ENCODE results near the gene CDH13.

CDH13 gene

DNA sequence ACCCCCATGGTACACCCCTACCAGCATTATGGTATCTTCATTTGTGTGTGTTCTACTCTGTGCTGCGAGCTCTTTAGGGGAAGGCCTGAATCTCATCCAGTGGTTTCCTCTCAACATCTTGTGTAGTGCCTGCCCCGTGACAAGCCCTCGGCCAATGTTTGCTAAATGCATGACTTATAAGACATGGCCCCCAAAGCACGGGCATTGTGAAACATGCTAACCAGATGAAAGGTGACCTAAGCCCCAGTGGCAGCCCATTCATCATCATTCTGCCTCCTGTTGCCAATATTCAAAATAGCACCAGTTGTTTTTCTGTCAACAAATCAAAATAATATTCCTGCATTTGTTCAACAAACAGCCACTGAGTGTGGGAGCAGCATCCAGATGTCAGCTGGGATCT, 1072.2 kb downstream of the CDH13 start:
- 90 to 92% methylated on average over 3 to 4 of the region's 4 CpGs for WGBS, 2 experiments (ENCODE audit: insufficient coverage in 2 of 2)
- Histone ChIP-seq H3K4me3 (ENCODE audit: extremely low read depth, insufficient read depth, low read length, poor library complexity, severe bottlenecking) (no peak overlapping the region), H3K36me3 (ENCODE audit: control insufficient read depth, insufficient read depth, low read length) (no peaks in the 10 kb centered on the region), H3K27ac (ENCODE audit: low read depth, low read length, severe bottlenecking) (no peak overlapping the region), H3K4me1 (ENCODE audit: control insufficient read depth, insufficient read depth, low read length, poor library complexity, severe bottlenecking) (no peaks in the 10 kb centered on the region), H3K9me3 (ENCODE audit: control insufficient read depth, low read length) (no peaks in the 10 kb centered on the region)

DNA sequence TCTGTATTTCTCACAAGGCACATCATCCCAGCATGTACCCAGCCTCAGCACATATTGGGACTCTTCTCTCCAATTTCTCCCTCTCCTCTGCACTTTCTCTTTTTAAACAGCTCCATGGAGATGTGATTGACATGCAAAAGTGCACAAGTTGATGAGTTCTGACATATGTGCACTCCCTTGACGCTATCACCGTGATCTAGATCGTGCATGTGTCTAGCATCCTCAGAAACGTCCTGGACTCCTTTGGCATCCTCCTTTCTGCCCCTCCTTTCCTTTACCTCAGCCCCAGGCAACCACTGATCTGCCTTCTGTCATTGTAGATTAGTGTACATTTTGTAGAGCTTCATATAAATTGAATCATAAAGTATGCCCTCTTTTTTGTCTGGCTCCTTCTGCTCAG, 1073.0 kb downstream of the CDH13 start:
- Histone ChIP-seq H3K27ac (ENCODE audit: low read depth, low read length, severe bottlenecking) (no peak overlapping the region), H3K36me3 (ENCODE audit: control insufficient read depth, insufficient read depth, low read length) (no peaks in the 10 kb centered on the region), H3K4me1 (ENCODE audit: control insufficient read depth, insufficient read depth, low read length, poor library complexity, severe bottlenecking) (no peaks in the 10 kb centered on the region), H3K9me3 (ENCODE audit: control insufficient read depth, low read length) (no peaks in the 10 kb centered on the region), H3K4me3 (ENCODE audit: extremely low read depth, insufficient read depth, low read length, poor library complexity, severe bottlenecking) (no peak overlapping the region)
- WGBS, 2 experiments (ENCODE audit: insufficient coverage in 2 of 2): 71 to 93% methylated on average over 3 to 4 of the region's 4 CpGs

DNA sequence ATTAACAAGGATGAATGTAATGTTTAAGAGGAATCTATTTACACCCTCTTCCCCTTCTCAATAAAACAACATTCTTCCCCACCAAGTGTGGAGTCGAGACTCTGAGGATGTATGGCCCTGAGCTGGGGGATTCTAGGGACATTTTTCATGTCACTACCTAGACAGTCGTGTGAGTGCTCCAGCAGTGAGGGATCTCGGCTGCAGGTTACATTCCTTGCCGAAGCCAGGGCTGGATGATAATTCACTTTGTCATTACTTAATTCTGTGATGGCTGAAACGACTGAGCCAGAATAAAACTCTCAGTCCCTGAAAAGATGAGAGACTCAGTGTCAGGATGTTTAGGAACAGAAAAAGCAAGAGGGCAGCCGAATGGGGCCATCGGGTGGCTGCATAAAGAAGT, 1074.1 kb downstream of the CDH13 start:
- WGBS, 2 experiments (ENCODE audit: insufficient coverage in 2 of 2): 88 to 95% methylated on average over 5 to 6 of the region's 7 CpGs
- no peak overlapping the region for H3K27ac ChIP-seq (ENCODE audit: low read depth, low read length, severe bottlenecking)

DNA sequence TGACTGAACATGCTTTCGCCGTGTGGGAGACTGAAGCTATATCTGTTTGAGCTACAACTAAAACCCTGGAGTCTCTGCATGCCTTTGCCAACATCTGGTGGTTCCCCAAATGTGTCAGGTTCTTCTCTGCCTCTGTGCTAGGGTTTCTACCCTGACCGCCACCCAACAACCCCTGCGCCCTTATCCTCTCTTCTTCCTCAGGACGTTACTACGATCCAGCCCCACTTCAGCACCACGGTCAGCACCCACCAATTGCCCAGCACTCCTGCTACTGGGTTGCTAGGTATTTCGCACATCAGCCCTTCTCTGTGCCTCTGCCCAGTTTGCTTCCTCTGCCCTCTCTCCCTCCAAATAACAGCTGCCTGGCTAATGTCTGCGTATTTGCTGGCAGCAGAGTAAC, 1074.7 kb downstream of the CDH13 start:
- no peak overlapping the region for H3K27ac ChIP-seq (ENCODE audit: low read depth, low read length, severe bottlenecking)

More for the DNA sequence above, 1074.1 kb downstream of the CDH13 start:
- Histone ChIP-seq H3K4me1 (ENCODE audit: control insufficient read depth, insufficient read depth, low read length, poor library complexity, severe bottlenecking) (no peaks in the 10 kb centered on the region), H3K9me3 (ENCODE audit: control insufficient read depth, low read length) (no peaks in the 10 kb centered on the region), H3K36me3 (ENCODE audit: control insufficient read depth, insufficient read depth, low read length) (no peaks in the 10 kb centered on the region), H3K4me3 (ENCODE audit: extremely low read depth, insufficient read depth, low read length, poor library complexity, severe bottlenecking) (no peak overlapping the region)

DNA sequence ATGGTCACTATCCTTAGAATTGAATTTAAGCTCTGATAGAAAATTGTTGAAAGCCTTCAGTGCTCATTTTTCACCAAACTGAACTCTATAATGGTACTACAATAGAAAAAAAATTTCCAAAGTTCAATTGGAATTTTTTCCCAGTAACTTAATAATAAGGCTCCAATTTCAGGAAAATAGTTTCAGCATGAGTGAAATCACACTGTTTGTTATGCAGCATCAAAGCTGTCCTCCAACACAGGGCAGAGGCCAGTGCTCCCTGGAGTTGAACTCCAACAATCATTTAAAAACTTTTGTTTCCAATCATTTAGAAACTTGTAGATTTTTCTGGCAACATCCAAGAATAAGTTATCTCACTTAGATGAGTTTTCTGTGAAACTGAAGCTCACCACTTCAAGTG, 1077.9 kb downstream of the CDH13 start:
- Histone ChIP-seq H3K4me1 (ENCODE audit: control insufficient read depth, insufficient read depth, low read length, poor library complexity, severe bottlenecking) (no peaks in the 10 kb centered on the region), H3K27ac (ENCODE audit: low read depth, low read length, severe bottlenecking) (no peak overlapping the region), H3K9me3 (ENCODE audit: control insufficient read depth, low read length) (no peaks in the 10 kb centered on the region), H3K36me3 (ENCODE audit: control insufficient read depth, insufficient read depth, low read length) (no peaks in the 10 kb centered on the region), H3K4me3 (ENCODE audit: extremely low read depth, insufficient read depth, low read length, poor library complexity, severe bottlenecking) (no peak overlapping the region)

More for the DNA sequence above, 1074.7 kb downstream of the CDH13 start:
- Histone ChIP-seq H3K4me1 (ENCODE audit: control insufficient read depth, insufficient read depth, low read length, poor library complexity, severe bottlenecking) (no peaks in the 10 kb centered on the region), H3K4me3 (ENCODE audit: extremely low read depth, insufficient read depth, low read length, poor library complexity, severe bottlenecking) (no peak overlapping the region), H3K36me3 (ENCODE audit: control insufficient read depth, insufficient read depth, low read length) (no peaks in the 10 kb centered on the region), H3K9me3 (ENCODE audit: control insufficient read depth, low read length) (no peaks in the 10 kb centered on the region)
- WGBS, 2 experiments (ENCODE audit: insufficient coverage in 2 of 2): 42 to 52% methylated on average over 8 of the region's 9 CpGs

DNA sequence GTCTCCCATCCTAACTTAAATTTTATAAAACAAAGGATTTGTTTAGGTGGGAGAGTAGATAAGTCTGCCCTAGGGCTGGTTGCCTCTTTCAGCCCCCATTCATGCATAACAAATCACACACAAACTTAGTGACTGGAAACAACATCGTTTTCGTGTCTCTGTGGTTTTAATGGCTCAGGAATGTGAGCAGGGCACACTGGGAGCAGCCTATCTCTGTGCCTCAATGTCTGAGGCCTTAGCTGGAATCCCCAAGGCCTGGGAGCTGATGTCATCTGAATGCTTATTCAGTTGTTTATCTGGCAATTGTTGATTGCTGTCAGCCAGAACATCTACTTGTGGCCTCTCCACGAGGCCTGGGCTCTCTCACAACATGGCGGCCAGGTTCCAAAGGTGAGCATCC, 1079.1 kb downstream of the CDH13 start:
- Histone ChIP-seq H3K4me3 (ENCODE audit: extremely low read depth, insufficient read depth, low read length, poor library complexity, severe bottlenecking) (no peak overlapping the region), H3K9me3 (ENCODE audit: control insufficient read depth, low read length) (no peaks in the 10 kb centered on the region), H3K4me1 (ENCODE audit: control insufficient read depth, insufficient read depth, low read length, poor library complexity, severe bottlenecking) (no peaks in the 10 kb centered on the region), H3K36me3 (ENCODE audit: control insufficient read depth, insufficient read depth, low read length) (no peaks in the 10 kb centered on the region), H3K27ac (ENCODE audit: low read depth, low read length, severe bottlenecking) (no peak overlapping the region)
- WGBS, 2 experiments (ENCODE audit: insufficient coverage in 2 of 2): 80 to 91% methylated on average over 3 to 4 of the region's 4 CpGs

DNA sequence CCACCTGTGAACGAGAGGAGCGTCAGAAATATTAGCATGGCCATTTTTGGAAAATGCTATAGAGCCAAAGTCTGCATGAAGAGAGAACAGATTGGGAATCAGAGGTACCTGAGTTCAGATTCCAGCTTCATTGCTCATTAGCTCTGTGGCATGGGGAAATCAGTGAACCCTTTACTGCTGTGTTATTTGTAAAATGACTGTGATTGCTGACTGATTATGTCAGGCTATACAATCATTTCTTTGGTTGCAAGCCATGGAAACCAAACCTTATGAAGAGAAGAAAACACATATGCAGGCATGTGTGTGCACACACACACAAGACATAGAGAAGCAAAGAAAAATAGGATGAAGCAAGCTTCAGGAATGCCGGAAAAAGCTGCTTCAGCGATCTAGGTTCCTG, 1079.6 kb downstream of the CDH13 start:
- no peaks in the 10 kb centered on the region for H3K9me3 ChIP-seq (ENCODE audit: control insufficient read depth, low read length)
- H3K27ac ChIP-seq (ENCODE audit: low read depth, low read length, severe bottlenecking): no peak overlapping the region
- no peaks in the 10 kb centered on the region for H3K36me3 ChIP-seq (ENCODE audit: control insufficient read depth, insufficient read depth, low read length)
- no peaks in the 10 kb centered on the region for H3K4me1 ChIP-seq (ENCODE audit: control insufficient read depth, insufficient read depth, low read length, poor library complexity, severe bottlenecking)
- no peak overlapping the region for H3K4me3 ChIP-seq (ENCODE audit: extremely low read depth, insufficient read depth, low read length, poor library complexity, severe bottlenecking)
- 100% methylated on average over 4 of the region's 4 CpGs for WGBS, 2 experiments (ENCODE audit: insufficient coverage in 2 of 2)

DNA sequence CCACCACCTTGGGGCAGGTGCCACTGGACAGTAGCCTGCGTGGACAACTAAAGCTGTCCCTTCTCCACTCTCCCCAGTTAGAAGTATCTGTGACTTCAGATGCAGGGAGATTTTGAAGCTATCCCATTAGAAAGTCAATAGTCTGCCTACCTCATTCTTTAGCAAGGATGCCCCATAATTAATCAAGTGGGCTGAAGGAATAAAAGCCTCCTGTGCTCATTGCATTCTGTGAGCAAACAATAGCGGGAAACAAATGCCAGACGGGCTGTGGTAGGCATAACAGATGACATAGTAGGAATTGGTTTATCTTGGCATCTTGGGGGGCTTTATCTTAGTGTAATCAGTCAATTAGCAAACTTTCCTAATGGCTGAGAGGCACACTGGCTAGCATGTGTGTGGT, 1084.3 kb downstream of the CDH13 start:
- H3K4me3 ChIP-seq (ENCODE audit: extremely low read depth, insufficient read depth, low read length, poor library complexity, severe bottlenecking): no peak overlapping the region
- no peaks in the 10 kb centered on the region for H3K9me3 ChIP-seq (ENCODE audit: control insufficient read depth, low read length)
- WGBS, 2 experiments (ENCODE audit: insufficient coverage in 2 of 2): 73 to 82% methylated on average over 2 of the region's 3 CpGs
- no peak overlapping the region for H3K27ac ChIP-seq (ENCODE audit: low read depth, low read length, severe bottlenecking)
- no peaks in the 10 kb centered on the region for H3K36me3 ChIP-seq (ENCODE audit: control insufficient read depth, insufficient read depth, low read length)
- H3K4me1 ChIP-seq (ENCODE audit: control insufficient read depth, insufficient read depth, low read length, poor library complexity, severe bottlenecking): no peaks in the 10 kb centered on the region

DNA sequence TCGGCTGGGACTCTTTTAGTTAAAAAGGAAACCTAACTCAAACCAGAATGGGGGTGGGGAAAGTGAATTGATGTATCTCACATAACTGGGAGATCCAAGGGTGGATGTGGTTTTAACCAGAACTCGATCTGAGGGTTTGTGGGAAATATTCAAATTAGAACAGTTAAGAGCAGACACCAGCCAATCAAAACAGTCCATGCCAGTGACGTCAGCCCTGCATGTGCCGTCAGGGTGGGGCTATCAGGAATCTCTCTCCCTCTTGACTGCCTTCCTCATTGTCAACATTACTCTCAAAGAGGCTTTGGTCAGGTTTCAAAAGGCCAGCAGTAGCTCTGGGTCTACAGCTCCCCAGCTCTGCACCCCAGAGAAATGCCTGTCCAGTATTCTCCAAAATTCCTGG, 1086.8 kb downstream of the CDH13 start:
- H3K36me3 ChIP-seq (ENCODE audit: control insufficient read depth, insufficient read depth, low read length): no peaks in the 10 kb centered on the region
- H3K4me3 ChIP-seq (ENCODE audit: extremely low read depth, insufficient read depth, low read length, poor library complexity, severe bottlenecking): no peak overlapping the region
- WGBS, 2 experiments (ENCODE audit: insufficient coverage in 2 of 2): 88% methylated on average over 2 of the region's 4 CpGs; no CpG with 5 or more reads in 1 of the 2 experiments
- no peak overlapping the region for H3K27ac ChIP-seq (ENCODE audit: low read depth, low read length, severe bottlenecking)
- H3K9me3 ChIP-seq (ENCODE audit: control insufficient read depth, low read length): no peaks in the 10 kb centered on the region
- peaks cover 18% of the 10 kb centered on the region for H3K4me1 ChIP-seq (ENCODE audit: control insufficient read depth, insufficient read depth, low read length, poor library complexity, severe bottlenecking)

DNA sequence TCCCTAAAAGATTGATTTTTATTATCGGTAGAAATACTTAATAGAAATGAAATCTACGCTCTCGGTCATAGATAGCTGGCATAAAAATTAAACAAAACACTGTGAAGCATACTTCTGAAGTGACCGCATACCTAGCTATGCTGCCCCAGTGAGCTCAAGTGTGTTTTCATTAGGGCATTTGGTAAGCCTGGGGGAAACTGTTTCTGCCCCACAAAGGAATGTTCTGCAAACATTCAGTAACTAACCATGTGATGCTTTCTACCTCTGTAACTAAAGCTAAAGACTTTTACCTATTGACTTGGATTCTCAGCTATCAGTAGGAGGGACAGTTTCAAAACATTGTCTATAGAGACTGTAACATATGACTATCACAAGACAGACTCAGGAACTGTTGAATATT, 1087.5 kb downstream of the CDH13 start:
- H3K36me3 ChIP-seq (ENCODE audit: control insufficient read depth, insufficient read depth, low read length): no peaks in the 10 kb centered on the region
- 100% methylated on average over 1 to 3 of the region's 4 CpGs for WGBS, 2 experiments (ENCODE audit: insufficient coverage in 2 of 2)
- H3K4me3 ChIP-seq (ENCODE audit: extremely low read depth, insufficient read depth, low read length, poor library complexity, severe bottlenecking): no peak overlapping the region
- H3K9me3 ChIP-seq (ENCODE audit: control insufficient read depth, low read length): no peaks in the 10 kb centered on the region
- peaks cover 21% of the 10 kb centered on the region for H3K4me1 ChIP-seq (ENCODE audit: control insufficient read depth, insufficient read depth, low read length, poor library complexity, severe bottlenecking)
- no peak overlapping the region for H3K27ac ChIP-seq (ENCODE audit: low read depth, low read length, severe bottlenecking)

DNA sequence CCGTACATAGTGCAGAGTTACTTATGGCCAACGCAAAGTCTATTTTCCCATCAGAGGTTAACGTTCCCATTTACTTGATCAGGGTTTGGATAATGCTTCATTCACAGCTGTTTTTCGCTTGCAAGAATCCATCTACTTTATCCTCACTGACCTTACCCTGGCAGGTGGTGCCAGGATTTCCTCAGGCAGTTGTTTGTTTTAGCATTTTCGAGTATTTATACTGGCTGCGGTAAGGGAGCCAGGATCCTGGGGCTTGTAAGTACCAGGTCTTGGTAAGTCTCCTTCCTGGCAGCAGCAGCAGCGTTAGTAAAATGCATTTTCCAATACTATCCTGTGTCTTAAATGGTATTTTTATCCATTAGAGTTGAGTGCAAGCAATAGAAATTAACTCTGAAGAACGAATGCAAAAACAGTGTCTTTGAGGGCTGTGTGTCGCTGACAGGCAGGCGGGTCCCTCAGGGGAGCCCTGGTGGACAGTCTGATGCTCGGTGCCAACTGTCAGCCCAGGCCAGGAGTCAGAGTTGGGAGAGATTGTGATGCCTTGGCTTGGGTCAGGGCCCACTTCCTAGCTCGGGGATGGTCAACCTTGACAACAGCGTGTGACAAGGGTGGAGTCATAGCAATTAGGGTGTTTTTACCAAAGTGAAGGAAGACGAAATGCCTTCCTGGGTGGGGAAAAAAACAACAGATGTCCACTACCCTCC, 1088.6 kb downstream of the CDH13 start:
- no peak overlapping the region for H3K4me3 ChIP-seq (ENCODE audit: extremely low read depth, insufficient read depth, low read length, poor library complexity, severe bottlenecking)
- 81 to 86% methylated on average over 8 to 9 of the region's 14 CpGs for WGBS, 2 experiments (ENCODE audit: insufficient coverage in 2 of 2)
- H3K9me3 ChIP-seq (ENCODE audit: control insufficient read depth, low read length): no peaks in the 10 kb centered on the region
- no peaks in the 10 kb centered on the region for H3K36me3 ChIP-seq (ENCODE audit: control insufficient read depth, insufficient read depth, low read length)
- peaks cover 21% of the 10 kb centered on the region for H3K4me1 ChIP-seq (ENCODE audit: control insufficient read depth, insufficient read depth, low read length, poor library complexity, severe bottlenecking)
- H3K27ac ChIP-seq (ENCODE audit: low read depth, low read length, severe bottlenecking): no peak overlapping the region
